Measurements from ENCODE around the gene PPP1R12C.

- TF ChIP-seq CTCF (IDR thresholded peaks at IDR 0.05; ENCODE audit: low read length), result peak; percentile 51
- no peak for TF ChIP-seq EZH2 (IDR thresholded peaks at IDR 0.05; ENCODE audit: borderline replicate concordance, low read length)
Measured at GRCh38 chr19:55088543-55089341, 28.7 kb downstream of the PPP1R12C start.

Data from OCI-LY1 (cell line).